Calu3 (cell line): Measurements from ENCODE around the gene SPG7. TPM values are rescaled to one million over a fixed set of nuclear protein-coding genes. Genes with fewer than 3 reads are reported as not detected.

Source experiments
- BruUV-seq: library from RNA; stranded (reverse); fragments of 400-500 nt; replicated peaks from 2 replicates; lab custom pipeline; 2021; lab: Mats Ljungman, UMichigan
- CTCF ChIA-PET: fragments of 300-600 bp; sonication (Branson Sonifier 250); formaldehyde crosslinking; loops from one replicate; lab custom pipeline; 2022; ENCODE audit warnings: antibody characterized with exemption; lab: Charles Lee
- DNase-seq: peaks from one replicate; pipeline ENCODE4 v3.0.0; 2022
- H3K27ac Mint-ChIP-seq: one replicate; pipeline ENCODE4 v1.8.0; 2022; ENCODE audit warnings: mixed read lengths; ENCODE audit not compliant: unreplicated experiment
- H3K27me3 Mint-ChIP-seq: one replicate; pipeline ENCODE4 v1.8.0; 2022; ENCODE audit warnings: mixed read lengths; ENCODE audit not compliant: unreplicated experiment
- H3K36me3 Mint-ChIP-seq: one replicate; pipeline ENCODE4 v1.8.0; 2022; ENCODE audit warnings: mild to moderate bottlenecking, moderate library complexity, mixed read lengths; ENCODE audit not compliant: insufficient read depth, unreplicated experiment
- H3K4me1 Mint-ChIP-seq: one replicate; pipeline ENCODE4 v1.8.0; 2022; ENCODE audit warnings: mild to moderate bottlenecking, low read depth, mixed read lengths; ENCODE audit not compliant: unreplicated experiment
- H3K4me3 Mint-ChIP-seq: one replicate; pipeline ENCODE4 v1.8.0; 2022; ENCODE audit warnings: mild to moderate bottlenecking, low read depth, moderate library complexity, mixed read lengths; ENCODE audit not compliant: unreplicated experiment
- H3K9me3 Mint-ChIP-seq: one replicate; pipeline ENCODE4 v1.8.0; 2022; ENCODE audit warnings: low read depth, mixed read lengths; ENCODE audit not compliant: unreplicated experiment
- CTCF ChIP-seq: fragments of 200-600 bp; IDR thresholded peaks from one replicate; pipeline ENCODE4 v1.8.0; 2022; ENCODE audit warnings: antibody characterized with exemption; ENCODE audit not compliant: unreplicated experiment
- intact Hi-C: fragments of 100-400 bp; cut with micrococcal nuclease; formaldehyde crosslinking; loops from one replicate; pipeline ENCODE4 v1.10.0; 2022; ENCODE audit not compliant: unreplicated experiment
- total RNA-seq: library from RNA; stranded (reverse); gene quantifications from 2 replicates; pipeline ENCODE4 v1.2.3, GENCODE V29; 2022

Gene SPG7
- total RNA-seq, 1 experiment from 2014 or later = 174 TPM

GRCh38 chr16:89579351-89579750 is 71.1 kb downstream of the SPG7 start:
- Mint-ChIP-seq H3K9me3 (no peaks in the 10 kb centered on the region), H3K27me3 (no peaks in the 10 kb centered on the region), H3K36me3 (peaks cover 28% of the 10 kb centered on the region), H3K4me3 (no peak overlapping the region), H3K4me1 (no peaks in the 10 kb centered on the region), H3K27ac (no peak overlapping the region)
- BruUV-seq = no TSS peak
- DNase-seq = no peak
- TF ChIP-seq CTCF = no peak
- intact Hi-C loops = no loop called here
- CTCF ChIA-PET = no interaction called here

GRCh38 chr16:89581045-89581695 is 73.0 kb downstream of the SPG7 start:
- H3K4me1 Mint-ChIP-seq = no peaks in the 10 kb centered on the region
- TF ChIP-seq CTCF = no peak
- CTCF ChIA-PET = interaction anchor here (0.8 kb wide), 1 partner anchor 74 kb away, joined by 12 read pairs; no protein-coding TSS in a partner anchor
- no TSS peak for BruUV-seq
- no peaks in the 10 kb centered on the region for H3K9me3 Mint-ChIP-seq
- DNase-seq = peak; percentile 77
- intact Hi-C loops = loop anchor here (5.0 kb wide), 1 partner anchor 61 kb away; no protein-coding TSS in a partner anchor
- H3K27ac Mint-ChIP-seq = no peak overlapping the region
- no peak overlapping the region for H3K4me3 Mint-ChIP-seq
- H3K27me3 Mint-ChIP-seq = no peaks in the 10 kb centered on the region
- H3K36me3 Mint-ChIP-seq = peaks cover 25% of the 10 kb centered on the region

GRCh38 chr16:89581861-89582563 is 73.8 kb downstream of the SPG7 start:
- Mint-ChIP-seq H3K36me3 (peaks cover 31% of the 10 kb centered on the region), H3K27me3 (no peaks in the 10 kb centered on the region), H3K9me3 (no peaks in the 10 kb centered on the region), H3K4me1 (no peaks in the 10 kb centered on the region), H3K4me3 (no peak overlapping the region), H3K27ac (peak overlapping the region; percentile 18)
- DNase-seq = peak; percentile 73
- CTCF ChIA-PET = interaction anchor here (0.8 kb wide), 1 partner anchor 73 kb away, joined by 12 read pairs; no protein-coding TSS in a partner anchor
- BruUV-seq = no TSS peak
- TF ChIP-seq CTCF = no peak
- intact Hi-C loops = loop anchor here (5.0 kb wide), 1 partner anchor 60 kb away; no protein-coding TSS in a partner anchor

GRCh38 chr16:89582614-89583196 is 74.5 kb downstream of the SPG7 start:
- H3K4me1 Mint-ChIP-seq = no peaks in the 10 kb centered on the region
- peak overlapping the region; percentile 18 for H3K27ac Mint-ChIP-seq
- TF ChIP-seq CTCF = no peak
- no peak overlapping the region for H3K4me3 Mint-ChIP-seq
- no peak for DNase-seq
- no peaks in the 10 kb centered on the region for H3K9me3 Mint-ChIP-seq
- H3K36me3 Mint-ChIP-seq = peaks cover 31% of the 10 kb centered on the region
- BruUV-seq = no TSS peak
- CTCF ChIA-PET = no interaction called here
- H3K27me3 Mint-ChIP-seq = no peaks in the 10 kb centered on the region
- intact Hi-C loops = loop anchor here (5.0 kb wide), 1 partner anchor 60 kb away; no protein-coding TSS in a partner anchor
